Ramos (cell line): ENCODE data around the gene GALNT2.

ENCODE experiments used
- in situ Hi-C: fragments of 300-500 bp; cut with MboI; formaldehyde crosslinking; loops from one replicate; pipeline ENCODE4 v1.14.3; 2022; ENCODE audit warnings: low sequenced_read_pairs; ENCODE audit not compliant: unreplicated experiment

The GALNT2 gene

DNA sequence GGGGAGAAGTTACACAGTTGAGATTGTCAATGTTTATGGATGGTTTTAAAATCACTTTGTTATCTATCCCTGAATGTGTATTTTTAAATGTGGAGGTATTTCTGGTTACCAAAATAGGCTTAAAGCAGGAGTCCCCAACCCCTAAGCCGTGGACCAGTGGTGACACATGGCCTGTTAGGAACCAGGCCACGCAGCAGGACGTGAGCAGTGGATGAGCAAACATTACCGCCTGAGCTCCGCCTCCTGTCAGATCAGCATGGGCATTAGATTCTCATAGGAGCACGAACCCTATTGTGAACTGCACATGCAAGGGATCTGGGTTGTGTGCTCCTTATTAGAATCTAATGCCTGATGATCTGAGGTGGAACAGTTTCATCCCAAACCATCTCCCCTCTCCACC lies 151.6 kb downstream of the GALNT2 start:
- in situ Hi-C loops = no loop called here

DNA sequence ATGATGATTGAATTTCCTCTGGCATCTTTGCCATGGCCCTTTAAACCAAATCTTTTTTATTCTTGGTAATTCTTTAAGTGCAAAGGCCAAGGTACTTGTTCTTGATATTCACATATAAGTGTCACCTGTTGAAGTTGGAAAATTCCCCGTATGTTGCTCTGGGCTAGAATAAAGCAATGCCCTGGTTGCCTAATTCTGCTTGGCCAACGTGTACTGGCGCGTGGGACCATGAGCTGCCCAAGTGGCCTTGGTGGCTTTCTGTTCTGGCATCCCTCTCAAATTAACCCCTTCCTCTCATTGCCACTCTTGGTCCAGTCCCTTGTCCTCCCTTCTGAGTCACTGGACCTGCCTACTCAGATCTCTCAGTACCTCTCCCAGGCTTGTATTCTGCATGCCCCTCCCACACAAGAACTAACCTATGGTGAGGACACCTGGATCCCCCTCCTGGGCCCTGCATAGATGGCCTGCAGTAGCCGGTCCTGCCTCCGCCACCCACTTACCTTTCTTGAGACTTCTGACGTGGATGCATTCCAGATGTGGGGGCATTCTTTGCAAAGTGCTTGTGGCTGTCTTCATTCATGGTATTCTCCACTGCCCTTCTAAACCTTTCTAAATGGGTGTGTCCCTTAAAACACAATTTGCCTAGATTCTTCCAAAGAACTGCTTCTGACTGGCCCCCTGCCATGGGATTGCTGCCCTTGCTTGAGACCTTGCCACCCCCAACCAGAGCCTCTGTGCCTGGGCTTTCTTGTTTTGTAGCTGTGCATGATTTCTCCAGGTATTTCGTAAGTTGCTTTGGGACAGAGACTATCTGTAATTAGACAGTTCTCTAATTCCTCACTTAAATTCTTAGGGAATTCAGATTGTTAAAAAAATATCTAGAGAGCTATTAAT lies 152.4 kb downstream of the GALNT2 start:
- in situ Hi-C loops = no loop called here

DNA sequence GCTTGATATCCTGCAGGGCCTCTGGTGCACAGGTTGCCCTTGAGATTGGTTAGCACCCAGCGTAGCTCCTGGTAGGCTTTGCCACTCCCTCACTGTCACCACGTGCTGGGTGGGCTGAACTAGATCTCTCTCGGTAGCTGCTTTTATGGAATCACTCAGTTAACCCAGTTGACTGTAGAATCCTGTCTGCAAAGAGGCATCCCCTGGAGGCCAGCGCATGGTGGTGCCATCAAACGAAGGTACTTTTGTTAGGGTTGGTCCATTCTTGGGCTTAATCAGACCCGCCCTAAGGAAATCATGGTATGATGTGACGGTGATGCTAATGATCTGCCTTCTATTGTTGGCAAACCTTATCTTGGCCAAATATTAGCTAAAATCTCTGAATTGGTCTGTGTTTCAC lies 153.4 kb downstream of the GALNT2 start:
- in situ Hi-C loops = no loop called here

DNA sequence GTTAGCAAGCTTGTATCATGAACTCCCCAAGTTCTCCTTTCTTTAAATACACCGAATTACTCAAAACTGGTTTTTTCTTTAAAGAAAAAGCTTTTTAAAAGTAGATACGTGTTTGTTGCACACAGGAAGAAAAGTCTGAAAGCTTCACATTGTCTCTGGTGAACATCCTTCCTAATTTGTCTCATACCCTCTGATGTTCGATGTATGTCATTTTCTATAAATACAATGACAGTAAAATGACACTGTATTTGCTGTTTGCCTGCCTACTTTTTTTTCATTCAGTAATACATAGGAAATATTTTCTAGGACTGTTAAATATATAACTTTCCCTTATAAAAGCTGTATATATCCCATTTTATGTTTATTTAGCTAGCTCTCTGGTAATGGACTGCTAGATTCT lies 153.9 kb downstream of the GALNT2 start:
- in situ Hi-C loops = no loop called here

- in situ Hi-C loops = no loop called here
These were observed 155.6 kb downstream of the GALNT2 start for GRCh38 chr1:230222678-230223077.

DNA sequence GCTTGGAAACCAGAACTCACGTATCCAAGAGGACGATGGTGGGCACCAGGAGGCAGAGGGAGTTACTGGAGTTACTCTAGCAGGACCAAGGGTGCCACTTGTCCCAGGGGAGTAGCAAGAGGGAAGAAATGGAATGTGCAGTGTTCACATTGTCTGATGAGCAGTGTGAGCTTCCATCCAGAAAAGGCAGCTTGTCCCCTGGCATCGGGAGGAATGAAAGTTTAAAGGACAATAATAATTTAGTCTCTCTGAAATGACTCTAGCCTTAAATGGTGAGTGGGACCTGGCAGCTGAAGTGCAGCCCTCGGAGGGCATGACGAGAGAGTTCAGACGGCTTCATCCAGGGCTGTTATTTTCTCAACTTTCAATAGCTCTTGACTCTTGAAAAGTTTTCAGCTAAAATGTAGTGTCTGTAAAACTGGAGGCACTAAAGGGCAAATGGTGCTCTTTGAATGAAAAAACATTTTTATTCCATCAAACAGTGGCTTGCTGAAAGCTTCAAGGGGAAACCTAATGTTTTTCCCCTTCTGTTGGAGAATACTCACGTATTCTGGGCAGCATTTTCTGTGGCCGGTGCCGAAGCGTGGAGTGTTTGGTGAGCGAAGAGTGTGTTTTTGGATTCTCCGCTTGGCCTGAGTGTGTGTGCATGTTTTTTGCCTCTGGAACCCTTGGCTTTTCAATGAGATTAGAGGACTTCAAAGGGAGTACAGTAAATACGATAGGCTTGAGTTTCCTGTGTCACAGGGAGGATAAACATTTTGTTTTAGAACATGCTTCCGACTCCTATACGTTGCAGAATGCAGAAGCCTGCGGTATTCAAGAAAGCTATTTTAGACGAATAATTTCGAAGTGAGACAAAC lies 157.3 kb downstream of the GALNT2 start:
- in situ Hi-C loops = no loop called here

GRCh38 chr1:230226007-230226800 lies 159.2 kb downstream of the GALNT2 start:
- in situ Hi-C loops = no loop called here

DNA sequence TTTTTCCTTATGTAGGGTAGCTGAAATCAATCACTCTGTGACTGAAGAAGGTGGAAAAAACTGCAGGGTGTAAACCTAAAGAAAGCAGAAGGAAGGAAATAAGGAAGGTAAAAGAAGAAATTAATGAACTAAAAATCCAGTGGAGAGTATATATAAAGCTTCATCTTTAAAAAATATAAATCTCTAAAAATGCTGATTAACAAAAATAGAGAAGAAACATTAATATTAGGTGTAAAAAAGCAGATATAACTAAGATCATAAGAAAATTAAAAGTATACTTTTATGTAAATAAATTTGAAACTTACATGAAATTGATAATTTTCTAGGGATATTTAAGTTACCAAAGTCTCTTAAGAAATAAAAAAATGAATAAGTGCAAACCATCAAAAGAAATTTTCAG lies 159.8 kb downstream of the GALNT2 start:
- in situ Hi-C loops = no loop called here

DNA sequence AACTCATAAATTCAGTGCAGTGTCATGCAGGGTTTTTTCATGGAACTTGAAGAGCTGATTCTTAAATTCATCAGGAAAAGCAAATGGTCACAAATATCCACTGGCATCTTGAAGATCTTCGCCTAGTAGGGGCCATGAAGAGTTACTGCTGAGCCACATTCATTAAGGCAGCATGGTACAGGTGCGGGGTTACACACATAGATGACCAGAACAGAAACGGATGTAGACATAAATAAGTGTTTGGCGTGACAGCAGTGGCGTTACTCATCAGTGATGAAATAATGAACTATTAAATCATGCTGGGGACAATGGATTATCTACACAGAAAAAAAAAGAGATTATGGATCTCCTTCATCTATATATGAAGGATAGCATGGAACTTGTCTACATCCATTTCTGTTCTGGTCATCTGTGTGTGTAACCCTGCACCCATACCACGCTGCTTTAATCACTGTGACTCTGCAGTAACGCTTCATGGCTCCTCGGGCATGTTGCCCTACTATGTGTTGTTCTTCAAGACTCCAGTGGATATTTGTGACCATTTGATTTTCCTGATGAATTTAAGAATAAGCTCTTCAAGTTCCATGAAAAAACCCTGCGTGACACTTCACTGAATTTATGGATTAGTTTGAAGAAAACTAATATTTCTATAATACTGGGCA lies 161.3 kb downstream of the GALNT2 start:
- in situ Hi-C loops = no loop called here

GRCh38 chr1:230230273-230230672 lies 163.2 kb downstream of the GALNT2 start:
- in situ Hi-C loops = no loop called here

- in situ Hi-C loops = no loop called here
These were observed 164.1 kb downstream of the GALNT2 start for GRCh38 chr1:230230948-230231773.

- in situ Hi-C loops = no loop called here
These were observed 164.7 kb downstream of the GALNT2 start for GRCh38 chr1:230231774-230232145.

DNA sequence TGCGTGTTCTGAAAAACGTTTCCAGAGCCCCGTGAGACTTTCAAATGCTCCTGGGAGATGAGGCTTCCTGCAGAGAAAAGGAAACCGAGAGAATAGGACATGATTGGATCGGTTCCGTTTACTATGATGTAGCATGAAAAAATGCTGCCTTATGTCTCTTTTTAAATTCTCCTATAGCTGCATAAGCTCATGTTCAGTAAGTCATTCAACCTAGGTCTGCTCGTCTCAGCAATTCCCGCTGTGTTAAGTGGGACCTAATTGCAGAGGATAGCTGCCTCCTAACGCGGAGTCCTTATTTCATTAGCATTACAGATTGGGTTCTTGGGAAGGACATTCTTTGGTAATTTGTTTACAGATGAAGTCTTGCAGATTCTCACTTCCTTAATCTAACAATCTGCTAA lies 165.3 kb downstream of the GALNT2 start:
- in situ Hi-C loops = no loop called here

- in situ Hi-C loops = no loop called here
These were observed 166.7 kb downstream of the GALNT2 start for GRCh38 chr1:230233786-230234185.

DNA sequence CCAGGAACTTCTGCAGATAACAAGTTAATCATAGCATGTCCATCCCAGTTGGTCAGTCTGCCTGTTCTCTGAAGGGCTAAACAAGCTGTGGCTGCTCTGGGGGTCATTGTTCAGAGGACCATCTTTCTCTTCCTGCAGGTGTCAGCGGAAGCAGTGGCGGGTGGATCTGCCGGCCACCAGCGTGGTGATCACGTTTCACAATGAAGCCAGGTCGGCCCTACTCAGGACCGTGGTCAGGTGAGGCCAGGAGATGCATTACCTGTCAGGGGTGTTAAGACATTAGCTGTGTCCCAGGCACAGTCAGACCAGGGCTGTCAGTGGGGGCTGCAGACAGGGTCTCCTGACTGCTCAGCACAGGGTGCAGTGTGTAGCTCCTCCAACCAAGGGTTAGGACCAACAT lies 168.8 kb downstream of the GALNT2 start:
- in situ Hi-C loops = no loop called here

DNA sequence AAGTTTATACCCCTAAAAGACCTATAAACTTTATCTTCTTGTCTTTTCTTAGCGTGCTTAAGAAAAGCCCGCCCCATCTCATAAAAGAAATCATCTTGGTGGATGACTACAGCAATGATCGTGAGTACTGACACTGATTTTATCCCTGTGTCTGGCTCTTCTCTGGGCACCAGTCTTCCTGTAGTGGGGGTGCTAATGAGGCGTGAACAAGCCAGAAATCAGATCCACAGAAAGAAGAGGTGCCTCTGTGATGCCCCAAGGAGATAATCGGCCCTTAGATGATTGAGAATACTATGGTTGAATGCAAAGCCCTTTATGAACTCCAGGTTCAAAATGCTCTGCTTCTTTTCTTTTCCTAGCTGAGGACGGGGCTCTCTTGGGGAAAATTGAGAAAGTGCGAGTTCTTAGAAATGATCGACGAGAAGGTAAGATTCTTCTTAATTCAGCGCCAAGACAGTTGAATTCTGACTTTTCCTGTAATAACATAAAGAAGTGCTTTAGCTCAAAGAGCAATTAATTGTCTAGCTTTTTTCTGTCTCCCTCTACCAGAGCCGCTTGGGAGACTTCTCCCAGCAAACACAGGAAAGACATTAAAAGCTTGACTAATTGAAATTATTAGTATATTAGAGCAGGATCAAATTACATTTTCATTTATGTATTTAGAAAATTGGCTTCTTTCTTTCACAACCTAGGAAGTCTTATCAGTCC lies 169.4 kb downstream of the GALNT2 start:
- in situ Hi-C loops = no loop called here

GRCh38 chr1:230237009-230237370 lies 170.0 kb downstream of the GALNT2 start:
- in situ Hi-C loops = no loop called here

- in situ Hi-C loops = no loop called here
These were observed 170.8 kb downstream of the GALNT2 start for GRCh38 chr1:230237805-230238204.
